MG63 (cell line): Measurements from ENCODE around the gene MPP2. TPM values are rescaled to one million over a fixed set of nuclear protein-coding genes. Genes with fewer than 3 reads are reported as not detected.
"Not testable (repeated sequence)": the region's sequence is repeated elsewhere in the genome, so short reads cannot be mapped to it uniquely, and the experiment has no call there.

Experiments
- DNase-seq: peaks from one replicate; pipeline ENCODE4 v3.0.0-alpha.2; 2020
- H3K27me3 ChIP-seq: fragments of 250-450 bp; sonication (Bioruptor Pico); 2 replicates; pipeline ENCODE4 v1.5.1; 2020; ENCODE audit warnings: mild to moderate bottlenecking, moderate library complexity
- H3K36me3 ChIP-seq: fragments of 250-450 bp; sonication (Bioruptor Pico); 2 replicates; pipeline ENCODE4 v1.5.1; 2020; ENCODE audit warnings: mild to moderate bottlenecking, moderate library complexity
- H3K4me3 ChIP-seq: fragments of 250-450 bp; sonication (Bioruptor Pico); 2 replicates; pipeline ENCODE4 v1.5.1; 2020; ENCODE audit warnings: mild to moderate bottlenecking, moderate library complexity
- H3K9me3 ChIP-seq: fragments of 250-450 bp; sonication (Bioruptor Pico); 2 replicates; pipeline ENCODE4 v1.5.1; 2020; ENCODE audit warnings: mild to moderate bottlenecking, moderate library complexity
- total RNA-seq: library from RNA; depleted of rRNA; stranded (reverse); fragments of >200 nt; shearing (Covaris generic); gene quantifications from 2 replicates; pipeline ENCODE4 v1.2.3, GENCODE V29; 2014; ENCODE audit warnings: low replicate concordance; rRNA removed

The MPP2 gene
- total RNA-seq = 1.0 and 3.7 TPM in 2 replicates

- H3K4me3 ChIP-seq = no peak within 1 kb of the TSS
- no peak for DNase-seq
- no peaks in the 10 kb centered on the region for H3K9me3 ChIP-seq
- H3K27me3 ChIP-seq = peaks cover 19% of the 10 kb centered on the region
- no peaks in the 10 kb centered on the region for H3K36me3 ChIP-seq
Observed at GRCh38 chr17:43907425-43907981, at the start of gene MPP2. MPP2 (minus strand) TSS chr17:43907536; CDS start chr17:43904460, 3,076 bp downstream.

- Histone ChIP-seq H3K9me3 (no peaks in the 10 kb centered on the region), H3K4me3 (no peak overlapping the region), H3K27me3 (peaks cover 3% of the 10 kb centered on the region), H3K36me3 (no peaks in the 10 kb centered on the region)
- no peak for DNase-seq
Observed at GRCh38 chr17:43956222-43956621, 48.9 kb upstream of the MPP2 start.

- H3K9me3 ChIP-seq = no peaks in the 10 kb centered on the region
- H3K4me3 ChIP-seq = no peak within 1 kb of the TSS
- no peak for DNase-seq
- H3K27me3 ChIP-seq = peaks cover 3% of the 10 kb centered on the region
- no peaks in the 10 kb centered on the region for H3K36me3 ChIP-seq
Observed at GRCh38 chr17:43953746-43954145, 46.4 kb upstream of the MPP2 start, which contains the start of gene PYY. PYY (minus strand) TSS chr17:43953940; CDS start chr17:43953483, 457 bp downstream.

GRCh38 chr17:43952724-43953666, 45.7 kb upstream of the MPP2 start:
- Histone ChIP-seq H3K9me3 (no peaks in the 10 kb centered on the region), H3K4me3 (no peak overlapping the region), H3K27me3 (peaks cover 3% of the 10 kb centered on the region), H3K36me3 (no peaks in the 10 kb centered on the region)
- DNase-seq = no peak

- Histone ChIP-seq H3K9me3 (no peaks in the 10 kb centered on the region), H3K27me3 (peaks cover 3% of the 10 kb centered on the region), H3K4me3 (no peak overlapping the region), H3K36me3 (no peaks in the 10 kb centered on the region)
- DNase-seq = no peak
Observed at GRCh38 chr17:43952351-43952723, 45.0 kb upstream of the MPP2 start.

GRCh38 chr17:43951750-43952149, 44.4 kb upstream of the MPP2 start:
- H3K27me3 ChIP-seq = peaks cover 3% of the 10 kb centered on the region
- DNase-seq = no peak
- H3K4me3 ChIP-seq = no peak overlapping the region
- no peaks in the 10 kb centered on the region for H3K36me3 ChIP-seq
- no peaks in the 10 kb centered on the region for H3K9me3 ChIP-seq

GRCh38 chr17:43950554-43950953, 43.2 kb upstream of the MPP2 start:
- DNase-seq = no peak
- no peaks in the 10 kb centered on the region for H3K9me3 ChIP-seq
- no peaks in the 10 kb centered on the region for H3K36me3 ChIP-seq
- peaks cover 3% of the 10 kb centered on the region for H3K27me3 ChIP-seq
- no peak overlapping the region for H3K4me3 ChIP-seq

GRCh38 chr17:43949781-43950180, 42.4 kb upstream of the MPP2 start:
- Histone ChIP-seq H3K36me3 (no peaks in the 10 kb centered on the region), H3K4me3 (no peak overlapping the region), H3K27me3 (peaks cover 3% of the 10 kb centered on the region), H3K9me3 (no peaks in the 10 kb centered on the region)
- peak; percentile 24 for DNase-seq

- H3K36me3 ChIP-seq = no peaks in the 10 kb centered on the region
- no peak overlapping the region for H3K4me3 ChIP-seq
- H3K27me3 ChIP-seq = no peaks in the 10 kb centered on the region
- DNase-seq = no peak
- H3K9me3 ChIP-seq = no peaks in the 10 kb centered on the region
Observed at GRCh38 chr17:43946781-43947180, 39.4 kb upstream of the MPP2 start.

- H3K27me3 ChIP-seq = no peaks in the 10 kb centered on the region
- no peak overlapping the region for H3K4me3 ChIP-seq
- H3K9me3 ChIP-seq = no peaks in the 10 kb centered on the region
- no peaks in the 10 kb centered on the region for H3K36me3 ChIP-seq
- peak; percentile 40 for DNase-seq
Observed at GRCh38 chr17:43945074-43945829, 37.9 kb upstream of the MPP2 start.

- no peak within 1 kb of the TSS for H3K4me3 ChIP-seq
- no peak for DNase-seq
- no peaks in the 10 kb centered on the region for H3K36me3 ChIP-seq
- 0 out of 2 replicates have a peak, but pooled peaks cover 3% of the 10 kb centered on the region for H3K27me3 ChIP-seq
- H3K9me3 ChIP-seq = no peaks in the 10 kb centered on the region
Observed at GRCh38 chr17:43942051-43942685, 34.8 kb upstream of the MPP2 start, which contains the start of gene PPY. PPY (minus strand) TSS chr17:43942476; CDS start chr17:43941654, 822 bp downstream.

- DNase-seq = peak; percentile 37
- H3K4me3 ChIP-seq = no peak overlapping the region
- no peaks in the 10 kb centered on the region for H3K36me3 ChIP-seq
- H3K9me3 ChIP-seq = no peaks in the 10 kb centered on the region
- H3K27me3 ChIP-seq = 0 out of 2 replicates have a peak, but pooled peaks cover 3% of the 10 kb centered on the region
Observed at GRCh38 chr17:43940630-43941029, 33.3 kb upstream of the MPP2 start.

GRCh38 chr17:43939886-43940285, 32.5 kb upstream of the MPP2 start:
- 0 out of 2 replicates have a peak, but pooled peaks cover 3% of the 10 kb centered on the region for H3K27me3 ChIP-seq
- no peaks in the 10 kb centered on the region for H3K36me3 ChIP-seq
- no peak for DNase-seq
- no peaks in the 10 kb centered on the region for H3K9me3 ChIP-seq
- H3K4me3 ChIP-seq = no peak overlapping the region

- H3K4me3 ChIP-seq, H3K27me3 ChIP-seq, H3K9me3 ChIP-seq: not testable (repeated sequence)
Observed at GRCh38 chr17:43939452-43939851, 32.1 kb upstream of the MPP2 start.

GRCh38 chr17:43938838-43939182, 31.5 kb upstream of the MPP2 start:
- Histone ChIP-seq H3K4me3 (no peak overlapping the region), H3K36me3 (no peaks in the 10 kb centered on the region), H3K9me3 (no peaks in the 10 kb centered on the region), H3K27me3 (0 out of 2 replicates have a peak, but pooled peaks cover 3% of the 10 kb centered on the region)
- no peak for DNase-seq

More at GRCh38 chr17:43939452-43939851, 32.1 kb upstream of the MPP2 start:
- DNase-seq, H3K36me3 ChIP-seq: not testable (repeated sequence)

GRCh38 chr17:43936434-43936833, 29.1 kb upstream of the MPP2 start:
- no peaks in the 10 kb centered on the region for H3K36me3 ChIP-seq
- peak; percentile 44 for DNase-seq
- no peaks in the 10 kb centered on the region for H3K9me3 ChIP-seq
- 0 out of 2 replicates have a peak, but pooled peaks cover 3% of the 10 kb centered on the region for H3K27me3 ChIP-seq
- H3K4me3 ChIP-seq = no peak overlapping the region
